Measurements from ENCODE around the gene UNC13A.
"Not testable (repeated sequence)": the region's sequence is repeated elsewhere in the genome, so short reads cannot be mapped to it uniquely, and the experiment has no call there.

The UNC13A gene

DNA sequence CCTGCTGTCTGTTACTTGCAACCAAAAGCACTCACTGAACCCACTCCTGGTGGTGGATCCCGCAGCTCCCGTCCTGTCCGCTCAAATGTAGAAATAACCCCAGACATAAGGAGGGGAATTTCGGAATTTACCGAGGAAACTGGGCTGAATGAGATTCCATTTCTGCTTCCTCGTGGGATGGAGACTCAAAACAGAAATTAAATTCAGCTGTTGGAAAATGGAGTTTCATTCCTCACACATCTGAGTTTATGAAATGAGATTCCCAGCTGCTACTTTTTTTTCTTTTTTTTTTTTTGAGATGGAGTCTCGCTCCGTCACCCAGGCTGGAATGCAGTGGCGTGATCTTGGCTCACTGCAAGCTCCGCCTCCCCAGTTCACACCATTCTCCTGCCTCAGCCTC lies 88.4 kb downstream of the UNC13A start:
- no peak for DNase-seq

- no peak for DNase-seq
These were observed 89.2 kb downstream of the UNC13A start for GRCh38 chr19:17598953-17599352.

DNA sequence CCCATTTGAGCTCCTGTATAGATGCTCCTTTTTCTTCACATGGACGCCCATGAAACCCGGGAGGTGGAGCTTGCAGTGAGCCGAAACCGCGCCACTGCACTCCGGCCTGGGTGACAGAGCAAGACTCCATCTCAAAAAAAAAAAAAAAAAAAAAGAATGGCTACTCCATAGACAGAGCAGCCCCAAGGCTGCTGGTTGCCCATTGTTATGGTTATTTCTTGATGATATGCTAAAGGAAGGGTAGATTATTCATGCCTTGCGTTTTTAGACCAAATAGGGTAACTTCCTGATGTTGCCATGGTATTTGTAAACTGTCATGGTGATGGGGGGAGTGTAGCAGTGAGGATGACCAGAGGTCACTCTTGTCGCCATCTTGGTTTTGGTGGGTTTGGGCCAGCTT lies 90.1 kb downstream of the UNC13A start:
- DNase-seq, result not testable (repeated sequence)

DNA sequence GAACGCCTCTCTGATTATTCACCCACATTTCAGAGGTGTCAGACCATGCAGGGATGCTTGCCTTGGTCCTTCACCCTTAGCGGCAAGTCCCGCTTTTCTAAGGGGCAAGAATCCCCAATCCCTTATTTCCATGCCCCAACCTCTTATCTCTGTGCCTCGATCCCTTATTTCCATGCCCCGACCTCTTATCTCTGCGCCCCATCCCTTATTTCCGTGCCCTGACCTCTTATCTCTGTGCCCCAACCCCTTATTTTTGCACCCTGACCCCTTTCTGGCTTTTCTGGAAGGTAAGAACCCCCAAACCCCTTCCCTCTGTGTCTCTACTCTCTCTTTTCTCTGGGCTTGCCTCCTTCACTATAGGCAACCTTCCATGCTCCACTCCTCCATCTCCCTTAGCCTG lies 93.9 kb downstream of the UNC13A start:
- not testable (repeated sequence) for DNase-seq

- DNase-seq, result no peak
These were observed 97.3 kb downstream of the UNC13A start for GRCh38 chr19:17590866-17591265.

DNA sequence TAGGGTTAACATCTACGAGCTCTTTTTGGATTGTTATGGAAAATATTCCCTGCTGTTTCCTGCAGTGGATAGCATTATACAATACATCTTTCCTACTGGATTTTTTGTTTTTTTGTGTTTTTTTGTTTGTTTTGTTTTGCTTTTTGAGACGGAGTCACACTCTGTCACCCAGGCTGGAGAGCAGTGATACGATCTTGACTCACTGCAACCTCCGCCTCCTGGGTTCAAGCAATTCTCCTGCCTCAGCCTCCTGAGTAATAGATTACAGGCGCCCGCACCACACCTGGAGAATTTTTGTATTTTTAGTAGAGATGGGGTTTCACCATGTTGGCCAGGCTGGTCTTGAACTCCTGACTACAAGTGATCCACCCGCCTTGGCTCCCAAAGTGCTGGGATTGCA lies 102.8 kb downstream of the UNC13A start:
- not testable (repeated sequence) for DNase-seq

DNA sequence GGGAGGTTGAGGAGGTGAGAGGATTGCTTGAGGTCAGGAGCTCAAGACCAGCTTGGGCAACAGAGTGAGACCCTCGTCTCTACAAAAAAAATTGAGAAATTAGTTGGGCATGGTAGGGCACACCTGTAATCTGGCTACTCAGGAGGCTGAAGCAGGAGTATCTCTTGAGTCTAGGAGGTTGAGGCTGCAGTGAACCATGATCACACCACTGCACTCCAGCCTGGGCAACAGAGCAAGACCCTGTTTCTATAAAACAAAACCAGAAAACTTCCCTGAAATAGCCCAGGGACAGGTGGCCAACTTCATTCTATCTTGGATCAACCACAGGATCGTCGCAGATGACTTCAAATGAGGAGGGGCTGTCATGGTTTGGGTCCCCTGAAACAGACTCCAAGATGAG lies 104.0 kb downstream of the UNC13A start:
- DNase-seq, result no peak

DNA sequence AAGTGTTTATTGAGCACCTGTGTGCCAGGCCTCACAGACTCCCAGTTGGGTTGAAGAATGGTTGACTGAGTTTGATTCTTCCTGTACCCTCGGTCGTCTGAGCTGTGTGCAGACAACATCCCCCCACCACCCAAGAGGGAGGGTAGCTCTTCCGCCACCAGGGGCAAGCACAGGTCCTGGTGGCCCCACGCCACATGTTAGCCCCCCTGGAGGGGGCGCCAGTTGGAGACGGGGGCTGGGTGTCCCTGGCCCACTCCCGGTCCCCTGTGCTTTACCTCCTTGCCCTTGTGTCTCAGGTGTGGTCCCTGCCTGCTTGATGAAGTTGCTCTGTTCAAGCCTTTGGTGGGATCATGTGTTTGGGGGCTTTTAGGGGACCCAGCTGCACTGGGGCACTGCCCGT lies 105.5 kb downstream of the UNC13A start:
- no peak for DNase-seq

DNA sequence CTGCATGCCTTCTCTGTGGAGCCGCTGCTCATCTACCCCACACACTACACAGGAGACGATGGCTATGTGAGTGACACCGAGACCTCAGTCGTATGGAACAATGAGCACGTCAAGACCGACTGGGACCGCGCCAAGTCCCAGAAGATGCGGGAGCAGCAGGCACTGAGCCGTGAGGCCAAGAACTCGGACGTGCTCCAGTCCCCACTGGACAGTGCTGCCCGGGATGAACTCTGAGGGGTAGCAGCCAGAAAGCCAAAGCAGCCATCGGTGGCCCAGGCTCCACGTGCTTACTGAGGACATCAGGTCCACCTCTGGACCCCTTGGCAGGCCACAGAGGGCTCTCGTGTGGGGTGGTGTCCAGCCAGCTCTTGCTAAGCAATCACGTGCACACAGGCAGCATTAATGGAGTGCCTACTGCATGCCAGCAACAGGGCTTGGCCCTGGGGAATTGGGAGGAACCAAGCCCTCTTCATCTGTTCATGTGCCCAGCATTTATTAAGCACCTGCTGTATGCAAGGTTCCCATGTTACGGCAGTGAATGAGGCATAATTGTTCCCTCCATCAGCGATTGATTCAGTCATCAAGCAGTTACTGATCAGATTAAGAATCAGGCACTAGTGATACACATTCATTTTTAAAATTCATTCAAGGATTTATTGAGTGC lies 106.8 kb downstream of the UNC13A start:
- DNase-seq, result no peak

DNA sequence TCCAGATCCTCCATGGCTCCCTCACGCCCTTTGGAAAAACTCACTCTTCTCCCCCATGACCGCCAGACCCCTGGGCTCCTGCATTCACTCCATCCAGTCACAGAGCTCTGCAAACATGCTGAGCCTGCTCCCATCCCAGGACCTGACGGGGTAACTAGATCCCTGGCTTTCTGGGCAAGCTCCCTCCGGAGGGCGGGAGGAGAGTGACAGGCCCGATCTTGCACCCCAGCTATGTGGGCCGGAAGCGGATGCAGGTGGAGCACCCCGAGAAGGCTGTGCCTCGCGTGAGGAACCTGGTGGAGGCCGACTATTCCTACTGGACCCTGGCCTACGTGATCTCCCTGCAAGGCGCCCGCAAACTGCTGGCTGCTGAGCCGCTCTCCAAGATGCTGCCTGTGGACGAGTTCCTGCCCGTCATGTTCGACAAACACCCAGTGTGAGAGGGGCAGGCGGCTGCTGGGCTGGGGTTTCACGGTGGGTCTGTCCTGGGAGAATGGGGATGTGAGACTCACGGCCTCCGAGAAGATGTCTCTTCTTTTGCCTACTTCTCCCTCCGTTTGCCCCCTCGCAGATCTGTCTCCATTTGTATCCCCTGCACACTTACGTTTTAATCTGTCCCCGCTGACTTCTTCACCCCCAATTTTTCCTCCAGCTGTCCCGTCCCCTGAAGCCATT lies 107.5 kb downstream of the UNC13A start:
- DNase-seq, result no peak

- peak; percentile 65 for DNase-seq
These were observed 108.4 kb downstream of the UNC13A start for GRCh38 chr19:17579661-17580244.

GRCh38 chr19:17577457-17578097 lies 110.6 kb downstream of the UNC13A start:
- no peak for DNase-seq

DNA sequence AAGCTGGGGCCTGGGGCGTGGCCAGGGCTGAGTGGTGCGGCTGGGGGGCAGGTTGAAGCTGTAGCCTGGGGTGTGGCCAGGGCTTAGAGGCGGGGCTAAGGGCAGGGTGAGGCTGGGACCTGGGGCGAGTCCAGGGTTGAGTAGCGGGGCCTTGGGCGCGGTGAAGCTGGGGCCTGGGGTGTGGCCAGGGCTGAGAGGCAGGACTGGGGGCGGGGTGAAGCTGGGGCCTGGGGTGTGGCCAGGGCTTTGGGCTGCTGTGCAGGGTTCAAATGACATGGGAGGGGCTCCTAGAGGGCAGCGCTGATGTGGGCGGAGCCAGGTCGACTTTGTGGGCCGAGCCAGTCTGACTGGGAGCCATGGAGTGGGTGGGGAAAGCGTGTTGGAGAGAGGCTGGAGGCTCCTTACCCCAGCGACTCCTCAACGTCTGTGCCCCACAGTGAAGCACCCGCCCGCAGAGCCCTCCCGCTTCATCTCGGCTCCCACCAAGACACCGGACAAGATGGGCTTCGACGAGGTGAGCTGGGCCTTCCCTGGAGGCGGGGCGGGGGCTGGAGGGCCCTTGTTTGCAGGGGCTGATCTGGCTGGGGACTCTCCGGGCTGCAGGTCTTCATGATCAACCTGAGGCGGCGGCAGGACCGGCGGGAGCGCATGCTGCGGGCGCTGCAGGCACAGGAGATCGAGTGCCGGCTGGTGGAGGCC lies 111.2 kb downstream of the UNC13A start:
- no peak for DNase-seq

DNA sequence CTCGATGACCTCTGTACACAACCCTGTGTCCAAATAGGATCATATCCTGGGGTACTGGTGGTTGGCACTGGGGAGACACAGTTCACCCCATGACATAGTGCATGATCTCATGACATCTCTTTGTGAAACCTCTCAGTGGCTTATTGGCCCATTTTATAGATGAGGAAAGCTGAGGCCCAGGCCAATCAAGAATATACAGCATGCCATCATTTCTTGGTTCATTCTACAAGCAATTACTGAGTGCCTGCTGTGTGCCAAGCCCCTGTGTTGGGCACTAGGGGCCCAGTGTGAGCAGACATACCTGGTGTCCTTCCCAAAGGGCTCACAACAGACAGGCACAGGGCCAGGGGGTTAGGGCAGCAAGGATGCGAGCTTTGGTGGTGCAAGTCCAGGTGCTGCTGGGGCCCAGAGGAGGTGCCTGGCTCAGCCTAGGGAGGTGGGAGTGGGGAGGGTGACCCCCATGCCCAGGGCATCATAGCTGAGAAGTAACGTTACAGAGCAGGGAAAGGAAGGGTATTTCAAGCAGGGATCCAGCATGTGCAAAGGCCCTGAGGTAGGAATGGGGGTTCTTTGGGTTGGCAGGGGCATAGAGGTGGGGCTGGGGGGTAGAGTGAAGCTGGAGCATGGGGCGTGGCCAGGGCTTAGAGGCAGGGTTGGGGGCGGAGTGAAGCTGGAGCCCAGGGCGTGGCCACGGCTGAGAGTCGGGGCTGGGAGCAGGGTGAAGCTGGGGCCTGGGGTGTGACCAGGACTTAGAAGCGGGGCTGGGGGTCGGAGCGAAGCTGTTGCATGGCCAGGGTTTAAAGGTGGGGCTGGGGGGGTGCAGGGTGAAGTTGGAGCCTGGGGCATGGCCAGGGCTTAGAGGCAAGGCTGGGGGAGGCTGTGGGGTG lies 112.0 kb downstream of the UNC13A start:
- no peak for DNase-seq

- no peak for DNase-seq
These were observed 115.5 kb downstream of the UNC13A start for GRCh38 chr19:17572638-17573037.

DNA sequence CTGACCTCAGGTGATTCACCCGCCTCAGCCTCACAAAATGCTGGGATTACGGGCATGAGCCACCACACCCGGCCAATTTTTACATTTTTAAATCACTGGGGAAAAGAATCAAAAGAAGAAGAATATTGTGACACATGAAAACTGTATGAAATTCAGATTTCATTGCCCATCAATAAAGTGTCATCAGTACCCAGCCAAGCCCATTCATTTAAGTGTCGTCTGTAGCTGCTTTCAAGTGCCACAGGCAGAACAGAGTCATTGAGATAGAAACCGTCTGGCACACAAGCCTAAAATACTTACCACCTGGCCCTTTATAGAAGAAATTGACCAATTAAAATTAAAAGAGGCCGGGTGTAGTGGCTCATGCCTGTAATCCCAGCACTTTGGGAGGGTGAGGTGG lies 117.4 kb downstream of the UNC13A start:
- no peak for DNase-seq

- DNase-seq, result not testable (repeated sequence)
These were observed 117.9 kb downstream of the UNC13A start for GRCh38 chr19:17570291-17570690.

DNA sequence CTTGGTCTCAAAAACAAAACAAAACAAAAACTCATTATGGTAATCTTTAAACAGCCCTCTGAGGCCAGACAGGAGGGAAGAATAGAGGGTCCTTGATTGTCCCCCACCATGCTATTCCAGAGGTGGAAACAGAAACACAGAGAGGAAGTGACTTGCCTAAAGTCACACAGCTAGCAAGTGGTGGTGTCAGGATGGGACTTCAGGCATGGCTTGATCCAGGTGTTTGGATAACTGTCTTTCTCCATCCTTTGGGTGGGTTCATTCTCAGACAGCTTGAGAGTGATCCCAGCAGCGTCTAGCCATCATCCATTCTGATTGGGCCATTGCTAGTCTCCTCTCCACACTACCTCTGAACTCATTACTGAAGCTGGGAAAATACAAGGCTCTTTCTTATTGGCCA lies 120.2 kb downstream of the UNC13A start:
- DNase-seq, result no peak

DNA sequence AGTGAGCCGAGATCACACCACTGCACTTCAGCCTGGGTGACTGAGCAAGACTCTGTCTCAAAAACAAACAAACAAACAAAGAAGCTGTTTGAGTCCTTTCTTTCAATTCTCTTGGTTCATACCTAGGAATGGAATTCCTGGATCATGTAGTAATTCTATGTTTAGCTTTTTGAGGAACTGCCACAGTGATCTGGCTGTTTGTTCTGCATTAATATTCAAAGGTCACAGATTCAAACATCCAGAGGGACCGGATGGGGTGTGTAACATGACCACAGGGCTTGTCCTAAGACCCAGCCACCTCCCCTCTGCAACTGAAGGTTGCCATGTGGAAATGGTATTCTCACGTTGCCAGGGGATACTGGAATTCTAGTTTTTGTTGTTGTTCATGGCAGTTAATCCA lies 122.5 kb downstream of the UNC13A start:
- no peak for DNase-seq

DNA sequence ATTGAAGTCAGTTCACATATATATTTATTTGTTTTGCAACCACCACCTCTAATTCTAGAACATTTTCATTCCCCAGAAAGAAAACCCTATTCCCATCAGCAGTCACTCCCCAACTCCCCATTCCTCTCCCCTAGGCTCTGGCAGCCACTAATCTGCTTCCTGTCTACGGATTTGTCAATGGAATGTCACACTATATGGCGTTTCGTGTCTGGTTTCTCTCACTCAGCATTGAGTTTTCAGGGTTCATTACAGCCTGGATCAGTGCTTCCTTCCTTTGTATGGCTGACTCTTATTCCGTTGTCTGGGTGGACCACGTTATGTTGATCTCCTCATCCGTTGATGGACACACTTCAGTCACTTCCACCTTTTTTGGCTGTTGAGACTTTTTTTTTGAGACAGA lies 123.4 kb downstream of the UNC13A start:
- DNase-seq, result no peak

GRCh38 chr19:17562561-17562960 lies 125.6 kb downstream of the UNC13A start:
- no peak for DNase-seq

- DNase-seq, result no peak
These were observed 126.1 kb downstream of the UNC13A start for GRCh38 chr19:17562097-17562496.
